T1000 (cell line): ENCODE data around the gene MIF.
"Not testable (repeated sequence)": the region's sequence is repeated elsewhere in the genome, so short reads cannot be mapped to it uniquely, and the experiment has no call there.

Experiments
- DNase-seq: peaks from one replicate; lab custom pipeline; 2025; ENCODE audit warnings: mixed read lengths; lab: John Stamatoyannopoulos, UW

Gene MIF

DNA sequence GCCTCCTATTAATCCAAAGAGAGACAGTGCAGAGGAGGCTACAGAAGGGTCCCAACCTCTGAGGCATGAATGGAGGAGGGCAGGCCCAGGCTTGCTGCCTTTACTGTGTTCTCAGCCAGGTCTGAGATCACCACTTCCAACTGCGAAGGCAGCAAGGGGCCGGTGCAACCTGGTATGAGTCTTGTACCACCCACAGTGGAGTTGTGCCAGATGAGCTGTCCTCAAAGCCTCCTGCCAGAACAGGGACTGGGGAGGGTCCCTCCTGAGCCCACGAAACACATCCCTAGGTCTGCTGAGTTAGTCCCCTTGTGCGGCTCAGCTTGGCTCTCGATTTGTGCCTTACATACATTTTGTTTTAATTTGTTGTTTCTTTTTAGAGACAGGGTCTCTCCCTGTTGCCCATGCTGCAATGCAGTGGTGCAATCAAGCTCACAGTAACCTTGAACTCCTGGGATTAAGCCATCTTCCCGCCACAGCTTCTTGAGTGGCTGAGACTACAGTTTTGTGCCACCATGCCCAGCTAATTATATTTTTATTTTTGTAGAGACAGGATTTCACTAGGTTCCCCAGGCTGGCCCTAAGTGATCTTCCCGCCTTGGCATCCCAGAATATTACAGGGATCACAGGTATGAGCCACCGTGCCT lies 9.3 kb downstream of the MIF start:
- DNase-seq: no peak

DNA sequence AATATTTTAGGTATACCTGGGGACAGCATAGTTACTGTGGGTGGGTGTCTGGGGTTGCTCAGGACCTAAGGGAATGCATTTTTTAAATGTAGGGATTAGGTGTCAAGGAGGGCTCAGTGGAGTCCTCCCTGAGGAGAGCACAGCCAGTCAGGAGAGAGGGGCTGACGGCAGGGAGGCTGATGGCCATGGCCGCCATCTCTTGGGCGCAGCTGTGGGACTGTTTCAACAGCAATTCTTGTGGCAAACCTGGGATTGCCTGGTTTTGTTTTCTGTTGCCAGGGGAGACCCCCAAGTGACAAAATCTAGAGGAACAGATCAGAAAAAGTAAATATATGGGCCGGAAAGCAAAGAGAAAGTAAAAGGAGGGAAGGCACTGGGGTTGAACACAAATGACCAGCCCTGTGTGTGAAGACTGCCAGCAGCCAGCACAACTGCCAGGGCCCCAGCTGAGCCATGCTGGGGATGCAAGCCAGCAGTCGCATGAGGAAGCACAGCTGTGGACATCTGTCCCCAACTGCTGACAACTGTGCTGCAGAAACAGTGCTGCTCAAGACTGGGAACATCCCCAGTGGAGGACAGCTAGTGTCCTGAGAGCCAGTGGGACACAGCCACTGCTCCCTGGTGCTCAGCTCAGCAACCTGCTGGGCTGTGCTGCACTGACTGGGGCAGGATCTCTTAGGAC lies 10.5 kb downstream of the MIF start:
- no peak for DNase-seq

DNA sequence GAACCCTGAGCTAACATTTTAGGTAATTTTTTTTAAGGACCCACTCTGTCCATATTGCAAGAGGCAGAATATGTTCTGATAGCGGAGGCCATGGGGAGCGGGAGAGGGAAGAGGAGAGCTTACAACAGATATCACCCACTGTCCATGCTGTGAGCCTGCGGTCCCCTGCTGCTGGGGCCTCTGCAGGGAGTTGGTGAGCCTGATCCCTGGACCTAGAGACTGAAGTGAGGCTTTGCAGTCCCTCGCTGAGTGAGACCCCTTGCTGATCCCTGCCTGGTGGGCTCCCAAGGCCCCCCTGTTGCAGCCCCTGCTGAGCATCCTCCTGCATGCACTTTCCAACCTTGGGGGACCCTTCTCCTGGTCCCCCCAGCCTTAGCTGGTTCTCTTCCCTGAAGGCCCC lies 12.5 kb downstream of the MIF start:
- DNase-seq: no peak

DNA sequence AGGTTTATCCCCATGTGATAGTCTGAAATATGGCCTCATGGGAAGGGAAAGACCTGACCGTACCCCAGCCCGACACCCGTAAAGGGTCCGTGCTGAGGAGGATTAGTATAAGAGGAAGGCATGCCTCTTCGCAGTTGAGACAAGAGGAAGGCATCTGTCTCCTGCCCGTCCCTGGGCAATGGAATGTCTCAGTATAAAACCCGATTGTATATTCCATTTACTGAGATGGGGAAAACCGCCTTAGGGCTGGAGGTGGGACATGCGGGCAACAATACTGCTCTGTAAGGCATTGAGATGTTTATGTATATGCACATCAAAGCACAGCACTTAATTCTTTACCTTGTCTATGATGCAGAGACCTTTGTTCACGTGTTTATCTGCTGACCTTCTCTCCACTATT lies 13.2 kb downstream of the MIF start:
- DNase-seq: not testable (repeated sequence)

DNA sequence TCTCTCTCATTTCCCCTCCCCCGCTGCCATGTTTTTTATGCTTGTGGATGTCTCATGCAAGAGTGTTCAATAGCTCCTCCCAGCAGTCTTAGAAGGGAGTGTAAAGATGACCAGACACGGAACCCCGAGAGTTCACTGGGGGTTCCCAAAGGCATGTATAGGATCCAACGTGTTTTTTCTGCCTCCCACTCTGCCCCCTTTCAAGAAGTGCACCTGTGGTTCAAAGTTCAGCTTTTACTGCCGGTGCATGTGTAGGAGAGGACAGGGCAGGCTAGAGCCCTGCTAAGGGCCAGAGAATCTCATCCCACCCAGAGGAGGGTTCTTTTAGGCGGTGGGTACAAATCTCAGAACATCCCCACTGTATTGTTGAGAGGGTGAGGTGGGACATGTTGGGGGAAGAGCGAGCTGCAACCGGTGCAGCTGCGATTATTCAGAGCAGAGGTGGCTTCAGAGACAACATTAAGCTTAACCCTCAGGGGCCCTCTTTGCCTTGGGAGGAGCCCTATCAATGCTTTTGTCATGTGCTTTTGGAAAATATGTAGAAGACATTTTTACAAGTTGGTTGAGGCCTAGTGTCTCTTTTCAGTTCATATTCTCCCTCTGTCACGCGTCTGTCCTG lies 14.5 kb downstream of the MIF start:
- no peak for DNase-seq

DNA sequence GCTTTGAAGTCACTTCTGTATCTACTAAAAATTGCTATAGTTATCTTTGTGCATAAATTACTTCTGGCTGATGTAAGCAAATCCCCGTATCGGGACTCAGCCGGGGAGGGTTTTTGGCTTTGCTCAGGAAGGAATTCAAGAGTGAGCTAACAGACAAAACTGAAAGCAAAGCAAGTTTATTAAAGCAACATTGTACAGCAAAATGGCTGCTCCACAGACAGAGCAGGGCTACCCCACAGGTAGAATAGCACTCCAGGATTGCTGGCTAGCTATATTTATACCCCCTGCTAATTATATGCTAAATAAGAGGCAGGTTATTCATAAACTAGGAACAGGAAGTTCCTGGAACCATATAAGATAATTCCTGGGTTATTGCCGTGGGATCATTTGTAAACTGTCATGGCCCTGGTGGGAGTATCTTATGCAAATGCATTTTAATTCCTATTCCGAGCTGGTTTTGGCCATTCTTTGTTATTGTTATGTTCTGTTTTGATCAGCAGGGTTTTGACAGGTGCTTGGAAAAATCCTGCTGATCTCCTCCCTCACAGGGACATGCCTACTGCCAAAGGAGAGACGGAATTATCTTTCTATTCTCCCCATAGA lies 15.2 kb downstream of the MIF start:
- no peak for DNase-seq

DNA sequence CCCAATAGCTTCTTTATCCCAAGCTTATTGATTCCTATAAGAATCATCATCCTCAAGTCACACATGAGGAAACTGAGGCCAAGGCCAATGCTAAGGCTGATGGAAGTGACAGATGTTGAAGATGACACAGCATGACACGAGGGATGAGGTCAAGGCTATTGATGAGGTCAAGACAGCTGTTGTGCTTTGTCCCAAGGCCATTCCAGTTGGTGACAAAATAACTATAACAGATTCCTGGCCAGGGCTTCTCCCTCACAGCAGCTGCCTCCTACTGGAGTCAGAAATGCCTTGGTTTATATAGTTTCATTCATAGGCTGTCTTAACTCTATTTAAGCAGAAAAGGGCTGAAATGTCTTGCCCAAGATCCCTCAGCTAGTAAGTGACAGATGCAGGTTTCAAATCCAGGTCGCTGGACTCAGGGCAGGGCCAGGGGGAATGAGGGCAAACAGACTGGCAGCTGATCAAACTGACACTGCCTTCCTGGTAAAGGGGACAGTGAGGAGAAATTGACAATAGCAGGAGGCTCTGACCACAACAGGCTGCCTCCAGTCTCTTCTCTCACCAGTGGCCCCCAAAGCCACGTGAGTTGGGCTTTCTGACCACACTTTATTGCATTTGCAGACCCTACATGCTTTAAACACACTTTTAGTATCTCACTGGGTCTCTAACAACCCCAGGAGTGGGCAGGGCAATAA lies 16.5 kb downstream of the MIF start:
- no peak for DNase-seq

DNA sequence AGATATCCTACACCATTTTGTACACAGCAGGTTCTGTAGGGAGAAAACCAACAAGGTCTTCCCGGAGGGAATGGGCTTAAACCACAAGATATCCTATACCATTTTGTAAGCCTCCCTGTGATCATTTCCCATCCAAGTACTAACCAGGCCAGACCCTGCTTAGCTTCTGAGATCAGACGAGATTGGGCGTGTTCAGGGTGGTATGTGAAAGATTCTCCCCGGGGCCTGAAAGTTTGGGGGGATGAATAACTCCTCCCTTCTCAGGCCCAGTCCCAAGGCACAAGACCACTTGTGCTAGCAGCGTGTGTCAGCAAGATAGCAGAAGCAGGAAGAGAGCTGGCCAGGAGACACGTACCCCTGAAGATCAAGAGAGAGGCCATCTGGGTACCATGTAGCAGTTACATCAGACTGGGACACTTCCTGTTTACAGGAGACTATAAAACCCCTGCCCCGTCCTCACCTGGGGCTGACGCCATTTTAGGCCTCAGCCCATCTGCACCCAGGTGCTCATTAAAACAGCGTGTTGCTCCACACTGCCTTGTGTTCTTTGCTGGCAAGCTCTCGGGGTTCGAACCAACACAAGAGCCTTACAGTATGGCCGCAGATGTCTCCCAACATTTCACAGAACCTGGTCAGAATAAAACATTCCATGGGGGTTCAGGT lies 17.3 kb downstream of the MIF start:
- no peak for DNase-seq

DNA sequence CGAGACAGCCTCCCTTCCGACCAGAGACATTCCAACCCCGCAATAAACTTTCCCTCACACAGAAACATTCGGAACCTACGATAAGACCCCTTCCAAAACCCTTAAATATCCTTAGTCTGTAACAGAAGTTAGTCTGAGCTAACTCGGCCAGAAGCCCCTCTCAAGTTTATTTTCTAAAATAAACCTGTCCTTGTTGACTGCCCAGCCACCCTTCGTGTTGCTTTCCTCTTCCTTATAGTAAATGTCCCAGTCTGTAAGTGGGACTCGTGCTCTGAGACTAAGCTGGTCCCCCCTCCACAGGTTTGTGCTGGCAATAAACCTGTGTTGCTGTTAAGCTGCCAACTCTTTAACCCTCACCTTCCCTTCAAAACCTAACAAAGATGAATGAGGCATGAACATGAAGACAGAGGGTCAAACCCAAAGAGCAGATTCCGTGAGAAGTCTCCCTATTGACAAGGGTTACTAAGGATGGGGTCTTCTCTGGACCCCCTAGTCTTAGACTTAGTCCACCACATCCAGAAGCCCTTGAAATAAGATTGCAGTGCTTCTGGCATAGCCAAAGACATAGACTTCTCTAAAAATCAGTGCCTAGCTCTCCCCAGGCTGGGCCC lies 18.2 kb downstream of the MIF start:
- no peak for DNase-seq

DNA sequence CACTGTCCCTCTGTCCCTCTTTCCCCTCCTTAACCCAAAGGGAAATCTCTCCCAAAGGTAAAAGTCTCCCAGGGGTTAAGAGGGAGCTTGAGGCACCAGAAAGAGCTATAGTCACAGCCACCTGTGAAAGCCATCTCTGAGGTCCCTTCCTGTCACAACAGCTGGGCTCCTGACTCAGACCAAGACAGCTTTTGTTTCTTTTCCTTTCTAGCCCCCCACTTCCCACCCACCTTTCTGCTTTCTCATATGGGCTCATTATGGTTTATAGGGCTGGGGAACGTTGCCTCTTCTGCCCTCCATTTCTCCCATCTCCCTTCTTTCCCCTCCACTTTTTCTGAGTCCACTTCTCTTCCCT lies 19.1 kb downstream of the MIF start:
- DNase-seq: no peak

DNA sequence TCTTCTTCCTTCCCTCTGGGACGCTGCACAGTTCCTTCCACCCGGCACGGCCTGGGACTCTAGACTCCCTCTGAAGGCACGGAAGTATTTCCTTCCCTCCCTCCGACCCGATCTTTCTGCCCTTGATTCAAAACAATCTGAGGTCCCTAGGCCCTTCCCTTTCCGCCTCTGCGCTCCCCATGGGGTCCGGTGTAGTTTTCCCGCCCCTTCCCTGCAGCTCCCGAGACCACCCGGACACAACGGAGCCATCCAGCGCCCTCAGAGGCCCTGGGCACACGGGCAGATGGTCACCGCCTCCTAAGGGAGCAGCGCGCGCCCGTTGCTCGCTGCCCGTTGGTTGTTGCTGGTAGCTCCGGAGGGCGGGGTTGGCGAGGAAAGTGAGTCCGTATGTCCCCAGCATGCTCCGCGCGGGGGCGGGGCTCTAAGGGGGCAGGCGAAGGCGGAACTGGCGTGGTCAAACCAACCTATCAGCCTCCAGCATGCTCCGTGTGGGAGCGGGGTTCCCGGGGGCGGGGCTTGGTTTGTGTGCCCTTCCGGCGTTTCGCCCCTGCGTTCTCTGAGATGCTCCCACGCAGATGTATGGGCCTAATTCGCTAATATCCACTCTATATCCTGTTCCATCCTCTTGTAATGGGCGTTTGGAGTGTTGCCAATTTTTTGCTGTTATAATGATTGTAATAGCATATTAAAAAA lies 19.6 kb downstream of the MIF start:
- peak; percentile 97 for DNase-seq

DNA sequence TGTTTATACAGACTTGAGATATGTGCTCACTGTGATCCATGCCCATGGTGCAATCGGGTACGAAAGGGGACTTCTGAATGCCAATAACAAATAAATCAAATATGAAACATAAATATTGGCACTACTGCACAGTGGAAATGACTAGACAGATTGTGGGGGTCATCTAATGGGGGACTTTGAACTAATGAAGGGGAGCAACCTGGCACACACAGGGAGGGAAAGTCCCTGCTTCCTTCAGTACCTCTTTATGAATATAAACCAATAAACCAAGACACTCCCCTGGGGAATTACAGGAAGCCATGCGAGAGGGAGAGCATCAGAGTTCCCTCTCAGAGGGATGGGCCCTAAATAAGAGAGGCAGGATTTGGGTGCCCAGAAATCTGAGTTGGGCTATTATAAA lies 21.1 kb downstream of the MIF start:
- DNase-seq: no peak

DNA sequence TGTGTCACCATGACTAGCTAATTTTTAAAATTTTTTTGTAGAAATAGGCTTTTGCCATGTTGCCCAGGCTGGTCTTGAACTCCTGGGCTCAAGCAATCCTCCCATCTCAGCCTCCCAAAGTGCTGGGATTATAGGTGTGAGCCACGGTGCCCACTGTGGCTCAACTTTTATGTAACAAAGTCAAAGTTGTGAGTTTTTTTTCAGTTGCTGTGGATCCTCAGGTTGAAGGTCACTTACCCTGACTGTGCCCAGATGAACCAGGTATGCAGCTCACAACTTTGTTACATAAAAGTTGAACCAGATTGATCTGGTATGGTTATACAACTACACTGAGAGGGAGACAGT lies 26.1 kb downstream of the MIF start:
- not testable (repeated sequence) for DNase-seq

DNA sequence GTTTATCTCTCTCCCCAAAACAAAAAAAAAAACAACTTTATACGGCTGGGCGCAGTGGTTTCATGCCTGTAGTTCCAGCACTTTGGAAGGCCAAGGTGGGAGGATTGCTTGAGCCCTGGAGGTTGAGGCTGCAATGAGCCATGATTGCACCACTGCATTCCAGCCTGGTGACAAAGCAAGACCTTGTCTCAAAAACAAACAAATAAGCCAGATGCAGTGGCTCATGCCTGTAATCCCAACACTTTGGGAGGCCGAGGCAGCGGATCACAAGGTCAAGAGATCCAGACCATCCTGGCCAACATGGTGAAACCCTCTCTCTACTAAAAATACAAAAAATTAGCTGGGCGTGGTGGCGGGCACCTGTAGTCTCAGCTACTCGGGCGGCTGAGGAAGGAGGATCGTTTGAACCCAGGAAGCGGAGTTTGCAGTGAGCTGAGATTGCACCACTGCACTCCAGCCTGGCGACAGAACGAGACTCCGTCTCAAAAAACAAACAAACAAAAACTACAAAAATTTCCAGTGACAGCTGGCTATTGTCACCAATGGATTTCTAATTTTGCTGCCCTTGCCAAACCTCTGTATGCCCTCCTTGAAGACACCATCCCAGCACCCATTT lies 27.5 kb downstream of the MIF start:
- DNase-seq: not testable (repeated sequence)

DNA sequence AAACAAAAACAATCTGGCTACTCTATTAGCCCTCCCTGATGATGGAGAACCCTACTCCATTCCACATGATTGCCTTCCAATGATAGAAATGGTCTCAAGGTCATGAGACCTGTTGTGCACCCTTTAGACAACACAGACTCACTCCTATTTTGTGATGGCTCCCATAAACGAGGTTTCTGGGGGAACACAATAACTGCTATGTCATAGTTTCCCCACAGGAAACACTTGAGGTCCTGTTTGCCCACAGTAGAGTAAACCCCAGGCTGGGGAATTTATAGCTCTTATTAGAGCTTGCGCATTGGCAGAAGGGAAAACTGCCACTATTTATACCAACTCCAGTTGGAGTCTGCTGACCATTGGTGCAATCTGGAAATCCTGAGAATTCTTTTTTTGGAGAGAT lies 28.7 kb downstream of the MIF start:
- no peak for DNase-seq

DNA sequence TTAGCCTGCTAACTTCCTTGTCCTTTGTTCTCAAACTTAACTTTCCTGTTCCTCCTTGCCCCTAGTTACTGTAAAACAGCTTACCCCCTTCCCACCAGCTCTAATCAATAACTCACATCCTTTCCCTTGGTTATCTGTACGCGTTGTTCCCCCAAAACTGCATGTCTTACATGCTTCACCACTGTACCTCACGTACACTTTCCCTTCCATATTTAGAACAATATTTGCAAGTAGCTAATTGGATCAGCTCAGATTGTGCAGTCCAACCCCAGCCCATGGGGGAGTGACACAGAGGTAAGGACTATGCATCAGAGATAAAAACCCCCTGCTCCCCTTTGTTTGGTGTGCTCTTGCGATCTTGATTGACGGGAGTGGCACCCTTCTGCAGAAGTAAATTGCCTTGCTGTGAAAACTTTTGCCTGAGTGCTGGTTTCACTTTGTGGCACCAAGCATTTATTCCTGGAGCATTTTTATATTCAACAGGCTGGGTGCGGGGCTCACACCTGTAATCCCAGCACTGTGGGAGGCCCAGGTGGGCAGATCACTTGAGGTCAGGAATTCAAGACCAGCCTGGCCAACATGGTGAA lies 30.9 kb downstream of the MIF start:
- DNase-seq: no peak

DNA sequence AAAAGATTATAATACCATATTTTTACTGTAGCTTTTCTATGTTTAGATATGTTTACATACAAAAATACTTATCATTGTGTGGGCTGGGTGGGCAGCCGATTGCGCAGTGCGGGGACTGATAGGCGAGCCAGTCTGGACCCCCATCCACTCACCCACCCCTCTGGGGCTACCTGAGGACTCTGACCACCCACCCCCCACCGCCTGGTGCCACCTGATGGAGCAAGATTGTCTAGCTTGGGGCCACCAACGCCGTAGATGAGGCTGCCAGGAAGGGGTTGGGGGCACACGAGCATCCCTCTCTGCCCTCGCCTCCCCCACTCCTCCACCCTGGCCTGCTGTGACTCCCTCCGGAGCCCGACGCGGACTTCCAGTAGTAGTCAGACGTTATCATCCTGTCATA lies 32.4 kb downstream of the MIF start:
- no peak for DNase-seq

DNA sequence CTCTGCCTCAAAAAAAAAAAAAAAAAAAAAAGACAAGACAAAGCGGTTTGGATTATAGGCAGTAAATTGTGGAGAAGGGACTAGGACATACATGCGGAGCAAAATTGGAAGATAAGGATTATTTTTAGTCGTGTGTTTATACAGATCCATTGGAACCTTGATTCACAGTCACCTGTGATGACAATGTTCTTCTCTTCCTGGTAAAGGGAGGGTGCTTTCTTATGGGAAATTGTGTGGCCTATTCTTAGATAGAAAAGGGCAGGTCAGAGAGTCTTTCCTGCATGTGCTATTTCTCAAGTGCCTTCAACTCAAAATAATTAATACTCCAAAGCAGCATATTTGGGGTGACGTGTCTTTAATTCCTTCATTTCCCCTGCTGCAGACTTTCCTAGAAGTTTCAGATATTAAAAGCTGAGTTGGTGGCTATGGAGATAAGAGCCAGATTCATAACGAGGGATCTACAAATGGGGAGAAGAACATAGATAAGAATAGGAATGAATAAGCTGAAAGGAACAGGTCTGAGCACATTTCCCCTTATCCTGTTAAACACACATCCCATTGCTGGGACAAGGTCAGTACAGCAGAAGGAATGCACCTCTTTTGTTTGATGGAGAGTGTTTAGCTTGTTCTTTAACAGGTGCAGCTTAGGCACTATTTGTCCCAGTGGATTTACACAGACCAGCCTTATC lies 44.3 kb downstream of the MIF start:
- DNase-seq: no peak

DNA sequence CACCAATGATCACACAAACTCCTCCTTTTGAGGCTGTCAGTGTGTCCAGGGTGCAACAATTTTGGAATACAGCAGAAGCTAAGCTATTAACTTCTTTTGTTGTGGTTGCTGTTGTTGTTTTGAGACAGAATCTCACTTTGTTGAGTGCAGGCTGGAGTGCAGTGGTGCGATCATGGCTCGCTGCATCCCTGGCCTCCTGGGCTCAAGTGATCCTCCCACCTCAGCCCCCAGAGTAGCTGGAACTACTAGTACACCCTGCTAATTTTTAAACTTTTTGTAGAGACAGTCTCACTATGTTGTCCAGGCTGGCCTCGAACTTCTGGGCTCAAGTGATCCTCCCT lies 44.8 kb downstream of the MIF start:
- DNase-seq: no peak

DNA sequence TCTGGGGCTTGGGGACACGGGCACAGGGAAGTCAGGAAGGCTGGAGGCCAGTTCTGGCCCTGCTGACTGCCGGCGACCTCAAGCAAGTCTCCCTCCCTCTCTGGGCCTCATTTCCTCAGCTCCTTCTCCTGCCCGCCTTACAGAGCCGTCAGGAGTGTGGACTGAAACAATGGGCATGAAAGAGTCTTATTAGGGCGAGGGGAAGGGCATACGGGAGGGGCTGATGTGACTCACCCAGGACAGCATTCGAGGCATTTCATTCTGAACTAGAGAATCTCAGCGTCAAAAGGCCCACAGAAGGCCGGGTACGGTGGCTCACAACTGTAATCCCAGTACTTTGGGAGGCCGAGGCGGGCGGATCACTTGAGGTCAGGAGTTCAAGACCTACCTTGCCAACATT lies 46.0 kb downstream of the MIF start:
- not testable (repeated sequence) for DNase-seq
